HG02970 (cell line): ENCODE measurements around the gene PDE7B.

Experiments
- ATAC-seq: cut with Tn5 transposase; IDR thresholded peaks from one replicate; pipeline ENCODE4 v1.9.1; 2021; ENCODE audit warnings: mild to moderate bottlenecking, moderate library complexity, moderate number of reproducible peaks; ENCODE audit not compliant: unreplicated experiment, low FRiP score

Gene PDE7B

DNA sequence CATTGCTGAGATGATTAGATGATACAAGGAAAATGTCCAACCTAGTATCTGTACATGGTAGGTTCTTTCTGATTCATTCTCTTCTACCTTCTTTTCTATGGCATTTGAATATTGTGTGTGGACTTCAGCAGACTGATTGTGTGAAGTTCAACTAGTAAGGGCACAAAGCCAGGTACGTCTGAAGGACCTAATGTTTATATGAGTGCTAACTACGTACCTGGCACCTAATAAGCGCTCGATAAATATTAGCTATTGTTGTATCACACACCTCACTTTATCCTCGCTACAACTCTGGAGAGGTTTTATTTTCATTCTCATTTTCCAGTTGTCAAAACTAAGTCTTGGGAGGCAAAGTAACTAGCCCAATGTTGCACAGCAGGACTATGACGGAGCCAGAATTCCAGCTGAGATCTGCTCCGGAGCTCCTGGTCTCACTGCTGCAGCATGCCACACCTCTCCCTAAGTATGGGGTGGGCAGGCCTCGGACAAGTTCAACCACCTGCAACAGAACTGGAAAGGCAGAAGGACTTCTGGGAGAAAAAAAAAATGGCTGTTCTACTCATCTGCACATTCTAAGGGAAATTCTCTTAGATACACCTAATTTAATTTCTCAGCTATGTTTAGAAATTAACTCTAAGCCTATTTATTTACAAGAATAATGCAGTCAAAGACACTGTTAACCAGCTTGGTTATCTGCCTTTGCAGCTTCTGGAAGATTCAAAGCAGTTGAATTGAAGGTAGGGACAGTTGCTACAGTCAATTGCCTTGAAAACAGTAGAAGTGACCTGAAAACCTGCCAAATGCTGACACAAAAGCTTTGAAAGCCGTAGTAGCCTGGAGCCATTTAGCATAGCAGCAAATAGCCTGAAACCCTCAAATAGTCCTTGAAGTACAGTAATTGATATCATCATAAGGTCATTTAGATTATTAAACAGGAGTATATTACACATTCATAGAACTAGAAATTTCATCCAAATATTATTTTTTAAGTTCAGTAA, 165.0 kb downstream of the PDE7B start:
- ATAC-seq, result no peak

DNA sequence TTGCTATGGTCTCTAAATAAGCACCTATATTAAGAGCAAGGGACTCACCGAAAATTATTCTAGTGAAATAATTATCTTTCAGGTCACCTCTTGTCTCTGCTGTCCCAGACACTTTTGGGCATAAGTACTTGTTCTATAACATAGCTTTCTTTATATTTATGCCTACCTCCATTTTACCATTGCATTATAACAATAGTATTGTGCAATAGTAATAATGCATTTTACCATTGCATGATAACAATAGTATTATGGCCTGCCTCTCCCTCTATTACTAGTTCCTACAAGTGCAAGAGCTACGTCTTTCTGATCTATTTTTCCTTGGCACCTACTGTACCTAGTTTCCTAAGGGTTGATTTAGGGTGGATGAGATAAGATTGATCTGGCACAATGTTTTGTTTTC, 169.2 kb downstream of the PDE7B start:
- no peak for ATAC-seq

GRCh38 chr6:136022224-136022874, 170.8 kb downstream of the PDE7B start:
- no peak for ATAC-seq

DNA sequence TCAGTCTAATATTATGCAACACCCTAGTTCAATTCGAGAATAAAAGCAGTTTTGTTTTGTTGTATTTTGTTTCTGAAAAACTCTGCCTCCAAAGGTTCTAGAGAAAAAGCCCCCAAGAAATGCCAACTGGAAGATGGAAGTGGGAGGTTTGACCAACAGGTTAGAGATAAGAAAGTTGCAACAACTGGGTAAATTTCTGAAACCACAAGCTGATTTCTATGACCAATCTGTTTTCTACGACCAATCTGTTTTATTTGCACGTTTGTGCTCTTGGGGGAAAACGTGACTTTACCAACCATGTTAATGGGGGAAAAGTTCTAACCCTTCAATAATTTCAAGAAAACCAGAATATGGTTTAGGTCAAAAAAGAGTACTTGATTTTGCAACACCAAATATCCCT, 173.2 kb downstream of the PDE7B start:
- ATAC-seq, result no peak

DNA sequence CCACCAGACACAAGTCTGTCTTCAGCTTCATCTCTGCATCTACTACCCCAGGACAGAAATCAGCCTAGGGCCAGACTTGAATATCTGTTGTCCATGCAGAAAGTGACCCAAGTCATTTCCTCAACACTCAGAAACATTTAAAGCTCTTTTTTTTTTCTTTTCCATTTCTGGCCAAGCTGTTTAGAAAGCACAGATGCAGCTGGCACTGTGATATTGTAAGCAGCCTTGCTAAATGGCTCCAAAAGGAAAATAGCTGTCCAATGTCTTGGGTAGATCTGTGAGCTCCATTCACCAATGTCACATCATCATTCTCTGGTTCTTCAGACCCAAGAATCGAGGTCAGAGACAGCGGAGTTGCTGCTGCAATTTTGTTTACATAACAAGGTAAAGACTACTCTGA, 174.2 kb downstream of the PDE7B start:
- no peak for ATAC-seq

GRCh38 chr6:136030131-136030530, 178.6 kb downstream of the PDE7B start:
- no peak for ATAC-seq

- ATAC-seq, result no peak
Measured at GRCh38 chr6:136031982-136032381, 180.5 kb downstream of the PDE7B start.

- ATAC-seq, result no peak
Measured at GRCh38 chr6:136033416-136033815, 181.9 kb downstream of the PDE7B start.

- ATAC-seq, result no peak
Measured at GRCh38 chr6:136034422-136034821, 182.9 kb downstream of the PDE7B start.

DNA sequence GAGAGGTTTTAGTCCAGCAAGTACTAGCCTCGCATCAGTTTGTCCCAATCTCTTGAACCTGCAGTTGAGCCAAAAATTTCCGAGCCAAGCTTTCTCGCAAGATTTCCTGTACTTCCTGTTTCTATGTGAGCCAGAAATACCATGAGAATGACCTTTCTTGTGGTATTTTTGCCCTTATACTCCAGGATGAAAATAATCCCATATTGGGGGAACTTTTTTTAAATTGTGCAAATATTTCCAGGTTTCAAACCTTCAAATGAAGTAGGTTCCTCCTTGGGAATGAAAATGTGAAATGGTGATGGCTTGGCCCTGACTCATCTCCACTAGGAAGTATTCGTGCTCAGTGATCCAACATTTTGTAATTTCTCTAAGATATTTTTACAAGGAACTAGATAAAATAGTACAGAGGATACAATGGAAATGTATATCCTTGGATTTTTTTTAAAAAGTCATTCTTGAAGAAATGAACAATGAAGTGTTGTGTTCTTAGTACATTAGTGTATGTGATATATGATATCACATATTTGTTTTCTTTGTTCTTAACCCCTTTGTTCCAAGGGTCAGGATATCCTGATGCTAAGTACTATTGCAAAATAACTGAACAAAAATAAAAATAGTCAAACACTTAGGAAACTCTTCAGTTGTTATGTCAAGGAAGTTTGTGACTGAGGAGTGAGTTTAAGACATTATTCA, 184.0 kb downstream of the PDE7B start:
- ATAC-seq, result no peak

- no peak for ATAC-seq
Measured at GRCh38 chr6:136036071-136036380, 184.5 kb downstream of the PDE7B start.

DNA sequence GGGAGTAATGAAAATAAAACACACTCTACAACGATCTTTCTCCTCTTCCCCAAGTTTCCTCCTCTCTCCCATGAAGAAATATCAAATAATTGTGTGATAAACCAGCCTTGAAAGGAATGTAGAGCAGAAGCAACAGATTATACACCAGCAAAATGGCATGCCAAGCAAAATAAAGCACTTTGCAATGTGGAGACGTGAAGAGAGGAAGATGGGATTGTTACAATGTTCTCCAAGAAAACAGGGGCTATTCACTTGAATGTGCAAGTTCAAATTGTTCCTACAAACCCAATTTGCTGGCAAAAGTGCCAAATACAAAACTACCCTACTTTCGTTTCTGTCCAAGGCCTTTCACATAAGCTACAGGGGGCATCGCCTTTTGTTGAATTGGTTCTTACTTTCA, 185.1 kb downstream of the PDE7B start:
- no peak for ATAC-seq

DNA sequence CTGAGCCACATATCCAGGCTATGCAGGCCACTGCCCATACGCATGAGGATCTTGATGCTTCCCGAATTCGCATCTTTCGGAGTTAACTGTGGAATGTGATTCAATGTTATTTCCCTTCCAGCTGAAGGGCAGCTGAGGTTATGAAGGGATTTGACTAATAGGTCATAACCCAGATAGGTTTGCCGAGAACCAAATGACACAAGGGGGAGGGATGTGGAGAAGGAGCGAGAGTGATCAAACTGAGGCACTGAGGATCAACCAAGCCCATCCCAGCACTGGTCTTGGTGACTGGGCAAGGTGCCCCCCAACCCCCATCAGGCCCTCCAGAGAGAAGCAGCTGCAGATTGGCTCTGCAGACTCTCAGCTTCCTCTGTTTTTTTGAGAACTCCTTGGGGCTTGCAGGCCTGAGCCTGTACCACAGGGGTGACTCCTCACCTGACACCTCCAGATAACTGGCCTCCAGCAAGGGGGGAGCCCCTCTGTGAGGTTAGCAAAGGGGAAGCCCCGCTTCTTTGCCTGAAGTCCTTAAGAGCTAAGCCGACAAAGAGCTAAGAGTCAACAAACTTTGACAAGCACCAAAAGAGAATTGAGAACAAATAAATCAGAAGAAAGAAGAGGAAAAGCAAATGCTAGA, 185.9 kb downstream of the PDE7B start:
- no peak for ATAC-seq

- no peak for ATAC-seq
Measured at GRCh38 chr6:136037876-136038460, 186.5 kb downstream of the PDE7B start.

GRCh38 chr6:136038531-136038930, 187.0 kb downstream of the PDE7B start:
- ATAC-seq, result no peak

DNA sequence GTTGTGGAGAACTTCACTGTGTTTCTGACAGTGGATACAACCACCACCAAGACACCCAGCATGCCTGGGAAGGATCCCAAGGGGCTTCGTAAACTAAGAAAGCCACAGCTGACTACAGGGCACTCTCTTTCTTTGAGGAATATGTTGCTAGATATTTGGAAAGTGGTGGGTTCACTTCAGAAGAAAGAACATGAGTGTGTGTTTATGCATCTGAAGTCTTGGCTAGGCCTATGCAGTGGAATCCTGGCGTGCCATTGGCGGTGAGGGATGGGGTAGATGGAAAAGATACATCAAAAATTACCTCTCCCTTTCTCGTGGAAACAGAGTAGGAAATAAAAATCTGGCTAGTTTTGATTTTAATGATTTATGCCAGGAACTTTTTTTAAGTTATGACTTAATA, 187.7 kb downstream of the PDE7B start:
- no peak for ATAC-seq

DNA sequence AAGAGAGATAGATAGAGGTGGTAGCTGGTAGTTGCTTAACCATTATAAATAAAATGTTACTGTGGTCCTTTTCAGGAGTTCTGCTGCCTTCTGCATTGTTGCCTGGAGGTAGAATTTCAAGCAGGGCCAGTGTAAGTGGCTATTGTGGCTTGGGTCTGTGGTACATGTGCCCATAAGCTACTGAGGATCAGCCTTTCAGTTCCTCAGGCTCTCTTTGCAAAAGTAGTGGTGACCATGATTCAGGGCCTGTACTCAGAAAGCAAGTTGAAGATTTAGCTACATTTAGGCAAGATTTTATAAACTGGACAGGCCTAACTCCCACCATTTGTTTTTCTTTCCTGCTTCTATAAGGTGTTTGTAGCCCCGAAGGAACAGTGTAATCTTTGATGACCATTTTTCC, 199.0 kb downstream of the PDE7B start:
- no peak for ATAC-seq

DNA sequence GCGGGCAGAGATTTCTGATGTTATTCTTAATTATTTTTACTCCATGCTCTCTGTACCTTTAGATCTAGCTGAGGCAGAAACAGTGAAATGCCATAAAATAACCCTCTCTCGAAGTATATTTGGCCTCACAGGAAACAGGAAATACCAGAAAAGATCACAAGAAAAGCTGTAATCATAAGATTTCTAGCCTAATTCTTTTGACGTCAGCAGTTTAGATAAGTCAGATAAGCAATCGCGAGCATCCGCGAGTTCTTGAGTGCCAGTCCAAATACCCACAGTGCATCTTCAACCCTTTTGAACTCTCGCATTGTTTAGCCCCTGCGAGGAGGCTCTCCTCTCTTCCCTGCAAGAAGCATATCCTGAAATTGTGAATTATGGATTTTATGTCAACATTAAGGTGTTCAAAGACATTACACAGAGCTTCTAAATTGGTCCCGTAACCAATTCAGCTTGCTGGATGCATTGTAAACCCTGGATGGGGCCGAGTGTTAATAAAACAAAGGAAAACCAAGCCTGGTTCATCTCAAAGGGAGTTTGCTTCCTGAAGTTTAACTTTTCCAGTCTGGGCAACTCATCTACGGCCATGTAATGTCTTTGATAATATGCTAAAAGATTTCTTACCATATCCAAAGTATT, 199.8 kb downstream of the PDE7B start:
- ATAC-seq, result no peak

- ATAC-seq, result no peak
Measured at GRCh38 chr6:136052031-136052430, 200.5 kb downstream of the PDE7B start.

DNA sequence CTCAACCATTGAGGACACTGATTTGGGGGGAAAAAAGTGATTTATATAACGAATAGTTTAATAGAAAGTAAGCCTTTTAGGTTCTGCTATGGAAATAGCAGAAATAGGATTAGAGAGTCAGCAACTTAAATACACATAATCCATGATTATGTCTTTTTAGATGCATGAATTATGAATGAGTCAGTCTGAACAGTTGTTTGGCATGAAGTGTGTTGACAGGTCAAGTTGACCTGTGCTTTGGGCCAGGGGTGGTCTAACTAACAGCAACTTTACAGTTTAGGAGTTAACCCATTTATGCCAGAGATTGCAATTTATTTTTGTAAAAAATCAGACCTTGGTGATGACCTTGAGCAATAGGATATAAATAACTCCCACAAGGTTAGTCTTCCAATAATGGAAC, 207.4 kb downstream of the PDE7B start:
- no peak for ATAC-seq
